HL-60 (cell line): ENCODE results near the gene EFNA5.

ENCODE experiments used
- DNase-seq, 2 experiments: peaks; one replicate each; pipeline ENCODE4 v3.0.0-alpha.2; 2010 to 2020; ENCODE audit warnings: low read depth in 1 of 2, low spot score in 1 of 2
- H3K27ac ChIP-seq: fragments of 250-450 bp; sonication (Bioruptor Pico); replicated peaks from 2 replicates; pipeline ENCODE4 v1.5.1; 2020; ENCODE audit warnings: mild to moderate bottlenecking, moderate library complexity
- H3K27me3 ChIP-seq: fragments of 250-450 bp; sonication (Bioruptor Pico); 2 replicates; pipeline ENCODE4 v1.5.1; 2021; ENCODE audit warnings: mild to moderate bottlenecking, moderate library complexity; ENCODE audit not compliant: insufficient read depth, poor library complexity, severe bottlenecking
- H3K4me3 ChIP-seq: replicated peaks from 2 replicates; pipeline ENCODE4 v1.5.1; 2011; ENCODE audit warnings: mild to moderate bottlenecking, control low read depth, low read length; ENCODE audit not compliant: insufficient read depth
- GABPA ChIP-seq: IDR thresholded peaks from 2 replicates; pipeline ENCODE4 v1.6.1; 2012; ENCODE audit warnings: low read depth
- POLR2AphosphoS5 ChIP-seq: IDR thresholded peaks from 2 replicates; pipeline ENCODE4 v1.6.1; 2012; ENCODE audit warnings: low read depth
- SPI1 ChIP-seq: IDR thresholded peaks from 2 replicates; pipeline ENCODE4 v1.6.1; 2012; ENCODE audit warnings: low read depth, mild to moderate bottlenecking, borderline replicate concordance
- TF ChIP-seq, protein P1 (sequence below): IDR thresholded peaks from one replicate; pipeline ENCODE4 v1.5.1; 2011; ENCODE audit warnings: low read length, control low read depth, inconsistent platforms; ENCODE audit not compliant: insufficient read depth
- TF ChIP-seq, protein P2 (sequence below): IDR thresholded peaks from 2 replicates; pipeline ENCODE4 v1.6.1; 2012; ENCODE audit warnings: low read depth; ENCODE audit not compliant: insufficient replicate concordance

Gene EFNA5

DNA sequence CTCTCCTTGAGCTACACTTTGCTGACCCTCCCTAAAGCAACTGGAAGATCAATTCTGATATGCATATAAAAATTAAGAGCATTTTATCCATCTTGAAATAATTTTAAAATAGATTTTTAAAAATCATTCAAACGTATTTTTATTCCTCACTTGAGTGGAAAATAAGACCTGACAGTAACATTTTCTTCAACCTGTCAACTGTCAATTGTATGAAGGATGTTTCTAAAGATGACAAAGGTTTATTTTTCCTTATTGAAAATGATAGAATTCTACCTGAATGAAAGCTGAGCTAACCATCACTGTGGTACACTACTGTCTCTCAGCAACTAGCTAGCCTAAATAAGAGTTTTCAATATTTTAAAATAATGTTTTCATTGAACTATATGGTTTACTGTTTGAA, 7.0 kb downstream of the EFNA5 start:
- no peaks in the 10 kb centered on the region for H3K27me3 ChIP-seq
- no peak overlapping the region for H3K27ac ChIP-seq
- DNase-seq, result no peak
- TF ChIP-seq, protein P1, sequence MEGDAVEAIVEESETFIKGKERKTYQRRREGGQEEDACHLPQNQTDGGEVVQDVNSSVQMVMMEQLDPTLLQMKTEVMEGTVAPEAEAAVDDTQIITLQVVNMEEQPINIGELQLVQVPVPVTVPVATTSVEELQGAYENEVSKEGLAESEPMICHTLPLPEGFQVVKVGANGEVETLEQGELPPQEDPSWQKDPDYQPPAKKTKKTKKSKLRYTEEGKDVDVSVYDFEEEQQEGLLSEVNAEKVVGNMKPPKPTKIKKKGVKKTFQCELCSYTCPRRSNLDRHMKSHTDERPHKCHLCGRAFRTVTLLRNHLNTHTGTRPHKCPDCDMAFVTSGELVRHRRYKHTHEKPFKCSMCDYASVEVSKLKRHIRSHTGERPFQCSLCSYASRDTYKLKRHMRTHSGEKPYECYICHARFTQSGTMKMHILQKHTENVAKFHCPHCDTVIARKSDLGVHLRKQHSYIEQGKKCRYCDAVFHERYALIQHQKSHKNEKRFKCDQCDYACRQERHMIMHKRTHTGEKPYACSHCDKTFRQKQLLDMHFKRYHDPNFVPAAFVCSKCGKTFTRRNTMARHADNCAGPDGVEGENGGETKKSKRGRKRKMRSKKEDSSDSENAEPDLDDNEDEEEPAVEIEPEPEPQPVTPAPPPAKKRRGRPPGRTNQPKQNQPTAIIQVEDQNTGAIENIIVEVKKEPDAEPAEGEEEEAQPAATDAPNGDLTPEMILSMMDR, result no peak
- TF ChIP-seq POLR2AphosphoS5 (no peak), SPI1 (no peak)
- TF ChIP-seq, protein P2, sequence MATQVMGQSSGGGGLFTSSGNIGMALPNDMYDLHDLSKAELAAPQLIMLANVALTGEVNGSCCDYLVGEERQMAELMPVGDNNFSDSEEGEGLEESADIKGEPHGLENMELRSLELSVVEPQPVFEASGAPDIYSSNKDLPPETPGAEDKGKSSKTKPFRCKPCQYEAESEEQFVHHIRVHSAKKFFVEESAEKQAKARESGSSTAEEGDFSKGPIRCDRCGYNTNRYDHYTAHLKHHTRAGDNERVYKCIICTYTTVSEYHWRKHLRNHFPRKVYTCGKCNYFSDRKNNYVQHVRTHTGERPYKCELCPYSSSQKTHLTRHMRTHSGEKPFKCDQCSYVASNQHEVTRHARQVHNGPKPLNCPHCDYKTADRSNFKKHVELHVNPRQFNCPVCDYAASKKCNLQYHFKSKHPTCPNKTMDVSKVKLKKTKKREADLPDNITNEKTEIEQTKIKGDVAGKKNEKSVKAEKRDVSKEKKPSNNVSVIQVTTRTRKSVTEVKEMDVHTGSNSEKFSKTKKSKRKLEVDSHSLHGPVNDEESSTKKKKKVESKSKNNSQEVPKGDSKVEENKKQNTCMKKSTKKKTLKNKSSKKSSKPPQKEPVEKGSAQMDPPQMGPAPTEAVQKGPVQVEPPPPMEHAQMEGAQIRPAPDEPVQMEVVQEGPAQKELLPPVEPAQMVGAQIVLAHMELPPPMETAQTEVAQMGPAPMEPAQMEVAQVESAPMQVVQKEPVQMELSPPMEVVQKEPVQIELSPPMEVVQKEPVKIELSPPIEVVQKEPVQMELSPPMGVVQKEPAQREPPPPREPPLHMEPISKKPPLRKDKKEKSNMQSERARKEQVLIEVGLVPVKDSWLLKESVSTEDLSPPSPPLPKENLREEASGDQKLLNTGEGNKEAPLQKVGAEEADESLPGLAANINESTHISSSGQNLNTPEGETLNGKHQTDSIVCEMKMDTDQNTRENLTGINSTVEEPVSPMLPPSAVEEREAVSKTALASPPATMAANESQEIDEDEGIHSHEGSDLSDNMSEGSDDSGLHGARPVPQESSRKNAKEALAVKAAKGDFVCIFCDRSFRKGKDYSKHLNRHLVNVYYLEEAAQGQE, result no peak
- no peak overlapping the region for H3K4me3 ChIP-seq

DNA sequence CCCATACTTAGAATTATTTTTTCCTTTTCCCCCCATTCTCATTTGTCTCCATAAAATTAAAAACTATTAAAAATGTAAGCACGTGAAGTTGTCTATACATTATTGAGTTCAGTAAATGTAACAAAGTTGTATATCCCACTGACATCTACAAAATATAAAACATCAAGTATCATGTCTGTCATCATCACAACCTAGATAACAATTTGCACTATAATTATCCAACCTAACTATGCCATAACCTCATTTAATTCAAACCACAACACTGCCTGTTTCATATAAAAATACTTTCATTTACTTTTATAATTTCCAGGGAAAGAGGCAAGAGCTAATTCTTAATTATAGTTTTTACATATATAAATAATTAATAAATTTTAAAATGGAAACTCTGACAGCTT, 9.1 kb downstream of the EFNA5 start:
- TF ChIP-seq SPI1, result no peak
- TF ChIP-seq, protein P1, result no peak
- TF ChIP-seq GABPA, result no peak
- TF ChIP-seq, protein P2, result no peak
- TF ChIP-seq POLR2AphosphoS5, result no peak
- no peak for DNase-seq
- H3K4me3 ChIP-seq, result no peak overlapping the region

DNA sequence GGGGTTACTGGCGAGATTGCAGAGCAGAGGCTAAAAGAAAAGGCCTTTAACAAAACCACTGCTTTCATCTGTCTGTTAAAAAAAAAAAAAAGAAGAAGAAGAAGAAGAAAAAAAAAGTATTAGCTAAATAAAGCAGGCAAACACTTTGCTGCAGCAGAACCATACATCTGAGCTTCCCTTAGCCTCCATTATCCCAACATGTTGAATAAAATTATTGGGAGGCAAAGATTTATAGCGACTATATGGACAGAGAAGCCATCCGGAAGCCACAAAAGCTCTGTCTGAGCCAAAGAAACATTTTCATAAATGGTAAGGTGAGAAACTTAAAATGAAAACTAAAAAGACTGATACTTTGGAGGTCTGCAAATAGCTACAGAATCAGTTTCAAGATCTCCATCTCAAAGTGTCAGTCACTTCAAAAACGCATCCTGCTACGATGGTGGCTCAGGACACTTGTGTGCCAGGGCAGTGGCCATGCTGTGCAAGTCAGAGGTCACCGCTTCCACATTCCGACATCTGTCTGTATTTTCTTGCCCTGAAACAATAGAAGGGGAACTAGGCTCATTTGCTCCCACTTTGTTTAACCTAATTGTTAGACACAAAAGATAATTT, 9.6 kb downstream of the EFNA5 start:
- H3K4me3 ChIP-seq, result no peak overlapping the region
- no peak for DNase-seq
- H3K27ac ChIP-seq, result no peak overlapping the region

More for the DNA sequence above, 9.1 kb downstream of the EFNA5 start:
- H3K27me3 ChIP-seq, result no peaks in the 10 kb centered on the region
- no peak overlapping the region for H3K27ac ChIP-seq

More for the DNA sequence above, 9.6 kb downstream of the EFNA5 start:
- TF ChIP-seq GABPA (no peak), SPI1 (no peak), POLR2AphosphoS5 (no peak)
- TF ChIP-seq, protein P2, result no peak
- TF ChIP-seq, protein P1, result no peak
- no peaks in the 10 kb centered on the region for H3K27me3 ChIP-seq
